ENCODE measurements around the gene ALDH3A2. TPM values are rescaled to one million over a fixed set of nuclear protein-coding genes. Genes with fewer than 3 reads are reported as not detected.
"Not testable (repeated sequence)": the region's sequence is repeated elsewhere in the genome, so short reads cannot be mapped to it uniquely, and the experiment has no call there.

ALDH3A2 gene
- total RNA-seq, 1 donor from 2014 or later = 38.1 TPM

GRCh38 chr17:19654896-19655295 is 6.3 kb downstream of the ALDH3A2 start:
- DNase-seq (ENCODE audit: low spot score) = no peak
- intact Hi-C loops (cut with micrococcal nuclease) = no loop called here
- no peak overlapping the region for H3K27ac Mint-ChIP-seq
- no peaks in the 10 kb centered on the region for H3K27me3 Mint-ChIP-seq (ENCODE audit: insufficient read depth)
- peaks cover 10% of the 10 kb centered on the region for H3K4me1 Mint-ChIP-seq (ENCODE audit: low read depth)
- H3K36me3 Mint-ChIP-seq (ENCODE audit: low read depth) = peaks cover 18% of the 10 kb centered on the region
- no peaks in the 10 kb centered on the region for H3K9me3 Mint-ChIP-seq
- no peak overlapping the region for H3K4me3 Mint-ChIP-seq

GRCh38 chr17:19656336-19656735 is 7.8 kb downstream of the ALDH3A2 start:
- Mint-ChIP-seq H3K27ac (no peak overlapping the region), H3K36me3 (ENCODE audit: low read depth) (peaks cover 18% of the 10 kb centered on the region), H3K4me3 (no peak overlapping the region), H3K4me1 (ENCODE audit: low read depth) (no peaks in the 10 kb centered on the region), H3K9me3 (no peaks in the 10 kb centered on the region), H3K27me3 (ENCODE audit: insufficient read depth) (no peaks in the 10 kb centered on the region)
- intact Hi-C loops (cut with micrococcal nuclease) = no loop called here
- DNase-seq (ENCODE audit: low spot score) = no peak

- Mint-ChIP-seq H3K27ac (no peak overlapping the region), H3K4me3 (no peak overlapping the region), H3K4me1 (ENCODE audit: low read depth) (no peaks in the 10 kb centered on the region), H3K36me3 (ENCODE audit: low read depth) (peaks cover 18% of the 10 kb centered on the region), H3K9me3 (no peaks in the 10 kb centered on the region), H3K27me3 (ENCODE audit: insufficient read depth) (no peaks in the 10 kb centered on the region)
- no peak for DNase-seq (ENCODE audit: low spot score)
- intact Hi-C loops (cut with micrococcal nuclease) = no loop called here
Observed at GRCh38 chr17:19656851-19657581, 8.5 kb downstream of the ALDH3A2 start.

- no peak overlapping the region for H3K4me3 Mint-ChIP-seq
- H3K4me1 Mint-ChIP-seq (ENCODE audit: low read depth) = no peaks in the 10 kb centered on the region
- no peaks in the 10 kb centered on the region for H3K27me3 Mint-ChIP-seq (ENCODE audit: insufficient read depth)
- H3K9me3 Mint-ChIP-seq = no peaks in the 10 kb centered on the region
- DNase-seq (ENCODE audit: low spot score) = no peak
- peaks cover 18% of the 10 kb centered on the region for H3K36me3 Mint-ChIP-seq (ENCODE audit: low read depth)
- intact Hi-C loops (cut with micrococcal nuclease) = no loop called here
- H3K27ac Mint-ChIP-seq = no peak overlapping the region
Observed at GRCh38 chr17:19659366-19660177, 11.0 kb downstream of the ALDH3A2 start.

GRCh38 chr17:19660219-19660870 is 11.8 kb downstream of the ALDH3A2 start:
- Mint-ChIP-seq H3K27ac (no peak overlapping the region), H3K4me3 (no peak overlapping the region), H3K4me1 (ENCODE audit: low read depth) (no peaks in the 10 kb centered on the region), H3K36me3 (ENCODE audit: low read depth) (peaks cover 13% of the 10 kb centered on the region), H3K27me3 (ENCODE audit: insufficient read depth) (no peaks in the 10 kb centered on the region), H3K9me3 (no peaks in the 10 kb centered on the region)
- DNase-seq (ENCODE audit: low spot score) = no peak
- intact Hi-C loops (cut with micrococcal nuclease) = no loop called here

GRCh38 chr17:19661121-19661520 is 12.6 kb downstream of the ALDH3A2 start:
- intact Hi-C loops (cut with micrococcal nuclease) = no loop called here
- Mint-ChIP-seq H3K36me3 (ENCODE audit: low read depth) (peaks cover 13% of the 10 kb centered on the region), H3K27me3 (ENCODE audit: insufficient read depth) (no peaks in the 10 kb centered on the region), H3K9me3 (no peaks in the 10 kb centered on the region), H3K4me3 (no peak overlapping the region), H3K4me1 (ENCODE audit: low read depth) (no peaks in the 10 kb centered on the region), H3K27ac (no peak overlapping the region)
- DNase-seq (ENCODE audit: low spot score) = no peak

- Mint-ChIP-seq H3K27me3 (ENCODE audit: insufficient read depth) (no peaks in the 10 kb centered on the region), H3K4me3 (no peak overlapping the region), H3K4me1 (ENCODE audit: low read depth) (no peaks in the 10 kb centered on the region), H3K36me3 (ENCODE audit: low read depth) (peaks cover 10% of the 10 kb centered on the region), H3K27ac (no peak overlapping the region), H3K9me3 (no peaks in the 10 kb centered on the region)
- intact Hi-C loops (cut with micrococcal nuclease) = no loop called here
- no peak for DNase-seq (ENCODE audit: low spot score)
Observed at GRCh38 chr17:19663097-19663496, 14.5 kb downstream of the ALDH3A2 start.

- Mint-ChIP-seq H3K27me3 (ENCODE audit: insufficient read depth) (no peaks in the 10 kb centered on the region), H3K9me3 (no peaks in the 10 kb centered on the region), H3K4me3 (no peak overlapping the region), H3K36me3 (ENCODE audit: low read depth) (peaks cover 10% of the 10 kb centered on the region), H3K27ac (no peak overlapping the region), H3K4me1 (ENCODE audit: low read depth) (no peaks in the 10 kb centered on the region)
- intact Hi-C loops (cut with micrococcal nuclease) = no loop called here
- DNase-seq (ENCODE audit: low spot score) = no peak
Observed at GRCh38 chr17:19664136-19664820, 15.7 kb downstream of the ALDH3A2 start.

- no peaks in the 10 kb centered on the region for H3K4me1 Mint-ChIP-seq (ENCODE audit: low read depth)
- intact Hi-C loops (cut with micrococcal nuclease) = no loop called here
- H3K9me3 Mint-ChIP-seq = no peaks in the 10 kb centered on the region
- no peak overlapping the region for H3K27ac Mint-ChIP-seq
- DNase-seq (ENCODE audit: low spot score) = no peak
- H3K4me3 Mint-ChIP-seq = no peak overlapping the region
- peaks cover 10% of the 10 kb centered on the region for H3K36me3 Mint-ChIP-seq (ENCODE audit: low read depth)
- no peaks in the 10 kb centered on the region for H3K27me3 Mint-ChIP-seq (ENCODE audit: insufficient read depth)
Observed at GRCh38 chr17:19664821-19665181, 16.2 kb downstream of the ALDH3A2 start.

- H3K4me3 Mint-ChIP-seq; H3K27ac Mint-ChIP-seq; H3K27me3 Mint-ChIP-seq (ENCODE audit: insufficient read depth); intact Hi-C loops (cut with micrococcal nuclease); H3K36me3 Mint-ChIP-seq (ENCODE audit: low read depth); H3K9me3 Mint-ChIP-seq; H3K4me1 Mint-ChIP-seq (ENCODE audit: low read depth); DNase-seq (ENCODE audit: low spot score): not testable (repeated sequence)
Observed at GRCh38 chr17:19669680-19670079, 21.1 kb downstream of the ALDH3A2 start.

GRCh38 chr17:19670908-19671307 is 22.4 kb downstream of the ALDH3A2 start:
- DNase-seq (ENCODE audit: low spot score) = no peak
- Mint-ChIP-seq H3K9me3 (no peaks in the 10 kb centered on the region), H3K36me3 (ENCODE audit: low read depth) (peaks cover 7% of the 10 kb centered on the region), H3K4me3 (no peak overlapping the region), H3K4me1 (ENCODE audit: low read depth) (no peaks in the 10 kb centered on the region), H3K27ac (no peak overlapping the region), H3K27me3 (ENCODE audit: insufficient read depth) (no peaks in the 10 kb centered on the region)
- intact Hi-C loops (cut with micrococcal nuclease) = no loop called here

GRCh38 chr17:19671433-19671832 is 22.9 kb downstream of the ALDH3A2 start:
- DNase-seq (ENCODE audit: low spot score) = no peak
- intact Hi-C loops (cut with micrococcal nuclease) = no loop called here
- no peaks in the 10 kb centered on the region for H3K4me1 Mint-ChIP-seq (ENCODE audit: low read depth)
- H3K27me3 Mint-ChIP-seq (ENCODE audit: insufficient read depth) = no peaks in the 10 kb centered on the region
- no peaks in the 10 kb centered on the region for H3K9me3 Mint-ChIP-seq
- H3K36me3 Mint-ChIP-seq (ENCODE audit: low read depth) = peaks cover 7% of the 10 kb centered on the region
- H3K27ac Mint-ChIP-seq = no peak overlapping the region
- no peak overlapping the region for H3K4me3 Mint-ChIP-seq

Measured in activated T-helper 1 cell treated with anti-CD3 and anti-CD28 coated beads, Interleukin-12 subunit alpha, Interleukin-12 subunit beta, Interleukin-2, Interleukin-4 antibody, amounts not matched to agents 30 ng/mL and 10 ng/mL and 1 ng/mL, durations not matched to agents 14 hours and 24 hours and 36 hours (primary cell).